Adrenal gland (tissue), 12 donors: Measurements from ENCODE around the gene GRIN1. TPM values are rescaled to one million over a fixed set of nuclear protein-coding genes. Genes with fewer than 3 reads are reported as not detected.

ENCODE experiments used
- DNase-seq, 7 donors: peaks; one replicate each; pipeline ENCODE4 v3.0.0-alpha.2; 2019 to 2020
- H3K27ac ChIP-seq, 5 donors: fragments of 200-600 bp; sonication (generic) in 4 of 5; 1 replicate in 3 of 5; 2 replicates in 2 of 5; pipeline versions ENCODE4 v1.5.1 to v1.8.0; 2016 to 2020; ENCODE audit warnings: mild to moderate bottlenecking in 1 of 5
- H3K27me3 ChIP-seq: fragments of 200-600 bp; 2 replicates; pipeline ENCODE4 v1.8.0; 2021
- H3K36me3 ChIP-seq, 2 donors: fragments of 200-600 bp; replicated peaks in 1 of 2; 1 replicate in 1 of 2; 2 replicates in 1 of 2; pipeline versions ENCODE4 v1.5.1 to v1.8.0; 2018 to 2022
- H3K4me1 ChIP-seq, 2 donors: fragments of 200-600 bp; replicated peaks in 1 of 2; 1 replicate in 1 of 2; 2 replicates in 1 of 2; pipeline versions ENCODE4 v1.5.1 to v1.8.0; 2018 to 2021
- H3K4me3 ChIP-seq, 4 donors: fragments of 200-600 bp; sonication (generic) in 3 of 4; one replicate each; pipeline ENCODE4 v1.5.1; 2016 to 2018
- H3K9me3 ChIP-seq, 3 donors: fragments of 200-600 bp; sonication (generic) in 1 of 3; replicated peaks in 1 of 3; 1 replicate in 2 of 3; 2 replicates in 1 of 3; pipeline versions ENCODE4 v1.5.1 to v1.8.0; 2016 to 2021
- CTCF ChIP-seq, 6 experiments: fragments of 450-650 bp in 4 of 6; fragments of 200-600 bp in 2 of 6; sonication (generic) in 1 of 6; IDR thresholded peaks; 1 replicate in 5 of 6; 2 replicates in 1 of 6; pipeline versions ENCODE4 v1.5.1 to v1.8.0; 2016 to 2021; ENCODE audit warnings: antibody characterized with exemption in 6 of 6, mild to moderate bottlenecking in 2 of 6, moderate library complexity in 1 of 6
- POLR2A ChIP-seq, 2 donors: fragments of 450-650 bp; IDR thresholded peaks; one replicate each; pipeline ENCODE4 v1.6.1; 2017; ENCODE audit warnings: antibody characterized with exemption in 2 of 2, mild to moderate bottlenecking in 2 of 2, moderate library complexity in 1 of 2
- WGBS, 4 donors: extraction: QIAGEN DNeasy Blood & Tissue Kit in 2 of 4; methylation state at CpG; one replicate each; pipeline versions ENCODE4 v1.1.5 to v1.1.7; 2013 to 2017; 5-methylcytosine and 5-hydroxymethylcytosine counted together
- intact Hi-C, 2 donors: fragments of 100-400 bp; cut with DNase I; formaldehyde crosslinking; loops; one replicate each; pipeline versions ENCODE4 v1.14.1 to v1.15.0; 2022 to 2023
- polyA plus RNA-seq, 3 donors: library from polyadenylated mRNA; stranded (reverse); fragments of 200-250 nt in 2 of 3; fragments of 350-450 nt in 1 of 3; fragmentation: Illumina TruSeq in 1 of 3; extraction: RNeasy Lipid Tissue Mini Kit (QIAGEN cat#74804) in 1 of 3; gene quantifications; one replicate each; pipeline ENCODE4 v1.2.3, GENCODE V29; 2013 to 2014
- total RNA-seq, 9 donors: library from RNA; depleted of rRNA in 4 of 9; stranded (reverse); fragments of >200 nt in 4 of 9; fragments of 120-200 nt in 1 of 9; fragmentation: NEBNext Ultra II Directional in 1 of 9; extraction: Animal tissue kit (Norgen Biotek cat#: 25700) in 1 of 9; gene quantifications; one replicate each; pipeline versions ENCODE4 v1.1.0 to v1.2.4, GENCODE V29; 2013 to 2023
- donor health status: healthy with polysubstance abuse.
- donor health status: Bipolar disorder and iron deficiency.
- donor health status: DM: yes; HTN: yes; CAD: no.
- donor health status: DM: no; HTN: no; CAD: no.
- donor health status: DM: no; HTN: no; CAD: no.
- donor health status: DM: yes; HTN: yes; CAD: no.

GRIN1 gene
- total and polyA plus RNA-seq, 12 donors, result 0.04 to 0.28 (median 0.10) TPM; not detected in 5

GRCh38 chr9:137145731-137146526, 7.0 kb downstream of the GRIN1 start:
- Histone ChIP-seq H3K27ac (no peak overlapping the region), H3K27me3 (peaks cover 39% of the 10 kb centered on the region), H3K4me1 (no peaks in the 10 kb centered on the region), H3K4me3 (no peak overlapping the region), H3K9me3 (no peaks in the 10 kb centered on the region), H3K36me3 (no peaks in the 10 kb centered on the region)
- no peak for DNase-seq
- TF ChIP-seq POLR2A (IDR thresholded peaks at IDR 0.05) (no peak), CTCF (IDR thresholded peaks at IDR 0.05) (no peak)
- intact Hi-C loops, result no loop called here
- WGBS, 4 donors, result 39 to 58% (median 47%) methylated on average over 22 to 49 of the region's 49 CpGs

- TF ChIP-seq POLR2A (IDR thresholded peaks at IDR 0.05), result no peak
- TF ChIP-seq CTCF (IDR thresholded peaks at IDR 0.05), result no peak
- intact Hi-C loops, result no loop called here
Measured at GRCh38 chr9:137146527-137146918, 7.6 kb downstream of the GRIN1 start.

DNA sequence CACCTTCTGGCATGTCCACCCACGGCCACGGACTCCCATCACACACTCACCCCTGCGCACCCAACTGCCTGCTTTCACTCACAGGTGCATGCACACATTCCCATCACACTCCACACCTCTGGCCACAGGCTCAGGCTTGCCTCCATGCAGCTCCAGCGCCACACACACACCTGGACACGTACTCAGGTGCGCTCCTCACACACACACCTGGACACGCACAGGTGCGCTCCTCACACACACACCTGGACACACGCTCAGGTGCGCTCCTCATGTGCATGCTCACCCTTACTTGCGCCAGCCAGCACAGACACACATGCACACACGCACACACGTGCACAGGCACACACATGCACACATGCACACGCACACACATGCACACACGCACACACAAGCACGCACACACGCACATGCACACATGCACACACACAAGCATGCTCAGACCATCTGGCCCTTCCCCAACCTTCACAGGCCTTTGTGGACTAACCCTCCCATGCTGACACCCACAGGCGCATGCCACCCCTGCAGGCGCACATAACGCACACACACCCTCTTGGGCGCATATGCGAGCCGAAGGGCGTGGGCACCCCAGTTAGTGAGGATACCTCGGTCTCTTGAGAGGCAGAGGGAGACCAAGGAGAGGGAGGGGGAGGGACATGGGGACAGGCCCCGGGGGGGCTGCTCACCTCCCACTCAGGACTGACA, 8.3 kb downstream of the GRIN1 start:
- peaks cover 25% of the 10 kb centered on the region for H3K27me3 ChIP-seq
- H3K9me3 ChIP-seq, result no peaks in the 10 kb centered on the region
- H3K27ac ChIP-seq, result no peak overlapping the region
- no peak for DNase-seq
- no peaks in the 10 kb centered on the region for H3K4me1 ChIP-seq
- no peak for TF ChIP-seq POLR2A (IDR thresholded peaks at IDR 0.05)
- TF ChIP-seq CTCF (IDR thresholded peaks at IDR 0.05), result no peak
- no peak overlapping the region for H3K4me3 ChIP-seq
- H3K36me3 ChIP-seq, result no peaks in the 10 kb centered on the region
- intact Hi-C loops, result no loop called here
- WGBS, 4 donors, result 78 to 89% (median 81%) methylated on average over 17 to 26 of the region's 26 CpGs

More at GRCh38 chr9:137146527-137146918, 7.6 kb downstream of the GRIN1 start:
- WGBS, 4 donors, result 50 to 59% (median 51%) methylated on average over 3 to 9 of the region's 9 CpGs
- H3K27ac ChIP-seq, result no peak overlapping the region
- H3K4me1 ChIP-seq, result no peaks in the 10 kb centered on the region
- DNase-seq, result no peak
- H3K27me3 ChIP-seq, result peaks cover 33% of the 10 kb centered on the region
- H3K36me3 ChIP-seq, result no peaks in the 10 kb centered on the region
- no peaks in the 10 kb centered on the region for H3K9me3 ChIP-seq
- H3K4me3 ChIP-seq, result no peak overlapping the region

DNA sequence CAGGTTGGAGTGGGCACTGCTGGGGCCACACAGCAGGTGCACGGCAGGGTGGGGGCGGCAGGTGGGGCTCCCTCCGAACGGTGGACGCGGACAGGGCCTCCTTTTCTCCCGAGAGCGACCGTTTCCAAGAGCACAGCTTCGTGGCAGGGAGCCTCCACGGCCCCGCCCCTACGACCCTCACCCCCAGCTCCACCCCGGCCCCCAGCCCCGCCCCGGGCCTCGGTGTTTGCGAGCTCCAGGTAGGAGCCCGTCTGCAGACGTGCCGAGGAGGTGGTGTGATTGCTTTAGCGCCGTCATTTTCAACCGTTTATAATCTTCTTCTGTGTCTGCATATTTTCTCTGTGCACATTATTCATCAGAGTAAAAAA, 8.8 kb downstream of the GRIN1 start:
- intact Hi-C loops, result no loop called here

More for the DNA sequence above, 8.8 kb downstream of the GRIN1 start:
- no peak for DNase-seq
- WGBS, 4 donors, result 28 to 44% (median 34%) methylated on average over 9 to 23 of the region's 24 CpGs
- H3K27me3 ChIP-seq, result peaks cover 20% of the 10 kb centered on the region
- no peak for TF ChIP-seq CTCF (IDR thresholded peaks at IDR 0.05)
- no peak for TF ChIP-seq POLR2A (IDR thresholded peaks at IDR 0.05)
- H3K4me3 ChIP-seq, result no peak overlapping the region
- no peaks in the 10 kb centered on the region for H3K4me1 ChIP-seq
- H3K36me3 ChIP-seq, result no peaks in the 10 kb centered on the region
- H3K27ac ChIP-seq, result no peak overlapping the region
- H3K9me3 ChIP-seq, result no peaks in the 10 kb centered on the region
